Body of pancreas (tissue), 4 donors: ENCODE results near the gene RPUSD1.

Experiments
- CTCF ChIP-seq, 7 experiments: fragments of 450-650 bp in 4 of 7; fragments of 200-600 bp in 3 of 7; sonication (generic) in 3 of 7; IDR thresholded peaks; one replicate each; pipeline ENCODE4 v1.5.1; 2016 to 2019; ENCODE audit warnings: antibody characterized with exemption in 7 of 7
- POLR2A ChIP-seq, 3 donors: fragments of 450-650 bp; IDR thresholded peaks; one replicate each; pipeline ENCODE4 v1.6.1; 2016; ENCODE audit warnings: antibody characterized with exemption in 3 of 3, mild to moderate bottlenecking in 2 of 3

- no peak for TF ChIP-seq CTCF (IDR thresholded peaks at IDR 0.05)
- TF ChIP-seq POLR2A (IDR thresholded peaks at IDR 0.05), result no peak
These were observed 19.8 kb downstream of the RPUSD1 start for GRCh38 chr16:768428-768827.
